Peyer's patch (tissue), 4 donors: ENCODE results near the gene GTPBP6. TPM values are rescaled to one million over a fixed set of nuclear protein-coding genes. Genes with fewer than 3 reads are reported as not detected.

Experiments used
- DNase-seq, 3 donors: peaks; one replicate each; pipeline ENCODE4 v3.0.0-alpha.2; 2017 to 2019
- H3K27ac ChIP-seq, 4 donors: fragments of 200-600 bp; sonication (generic); one replicate each; pipeline ENCODE4 v1.5.1; 2016 to 2019
- H3K27me3 ChIP-seq, 2 donors: fragments of 200-600 bp; sonication (generic); one replicate each; pipeline ENCODE4 v1.5.1; 2019
- H3K36me3 ChIP-seq, 3 donors: fragments of 200-600 bp; sonication (generic); one replicate each; pipeline ENCODE4 v1.5.1; 2016 to 2019
- H3K4me1 ChIP-seq, 4 donors: fragments of 200-600 bp; sonication (generic); one replicate each; pipeline ENCODE4 v1.5.1; 2016 to 2019
- H3K4me3 ChIP-seq, 4 donors: fragments of 200-600 bp; sonication (generic); 1 replicate in 3 of 4; 2 replicates in 1 of 4; pipeline ENCODE4 v1.5.1; 2016 to 2019; ENCODE audit warnings: mild to moderate bottlenecking in 1 of 4
- H3K9me3 ChIP-seq, 4 donors: fragments of 200-600 bp; sonication (generic); one replicate each; pipeline ENCODE4 v1.5.1; 2016 to 2019; ENCODE audit warnings: mild to moderate bottlenecking in 1 of 4
- CTCF ChIP-seq, 6 experiments: fragments of 450-650 bp in 4 of 6; fragments of 200-600 bp in 2 of 6; sonication (generic) in 1 of 6; IDR thresholded peaks; one replicate each; pipeline ENCODE4 v1.5.1; 2017 to 2019; ENCODE audit warnings: antibody characterized with exemption in 6 of 6, mild to moderate bottlenecking in 3 of 6, moderate library complexity in 1 of 6
- POLR2A ChIP-seq, 2 donors: fragments of 450-650 bp; IDR thresholded peaks; one replicate each; pipeline ENCODE4 v1.5.1; 2017; ENCODE audit warnings: antibody characterized with exemption in 2 of 2, mild to moderate bottlenecking in 2 of 2, moderate library complexity in 2 of 2
- total RNA-seq, 4 donors: library from RNA; depleted of rRNA; stranded (reverse); fragments of >200 nt; gene quantifications; one replicate each; pipeline ENCODE4 v1.1.0, GENCODE V29; 2016

The GTPBP6 gene
- total RNA-seq, 4 donors from 2014 or later = 17.9 to 38.5 (median 30.8) TPM

GRCh38 chrX:350534-351323, 32.1 kb upstream of the GTPBP6 start:
- no peak overlapping the region for H3K27ac ChIP-seq
- TF ChIP-seq CTCF (IDR thresholded peaks at IDR 0.05) (no peak), POLR2A (IDR thresholded peaks at IDR 0.05) (no peak)
- H3K9me3 ChIP-seq = no peaks in the 10 kb centered on the region
- H3K4me3 ChIP-seq = no peak overlapping the region
- H3K4me1 ChIP-seq = no peaks in the 10 kb centered on the region
- peaks cover 0 to 9% (median 0%) of the 10 kb centered on the region in 3 donors for H3K36me3 ChIP-seq
- H3K27me3 ChIP-seq = no peaks in the 10 kb centered on the region
- no peak for DNase-seq

- no peaks in the 10 kb centered on the region for H3K27me3 ChIP-seq
- H3K9me3 ChIP-seq = no peaks in the 10 kb centered on the region
- H3K27ac ChIP-seq = no peak overlapping the region
- TF ChIP-seq CTCF (IDR thresholded peaks at IDR 0.05) (no peak), POLR2A (IDR thresholded peaks at IDR 0.05) (no peak)
- peaks cover 0 to 12% (median 0%) of the 10 kb centered on the region in 3 donors for H3K36me3 ChIP-seq
- H3K4me1 ChIP-seq = no peaks in the 10 kb centered on the region
- no peak for DNase-seq
- H3K4me3 ChIP-seq = no peak overlapping the region
Measured at GRCh38 chrX:350148-350533, 31.5 kb upstream of the GTPBP6 start.

- H3K9me3 ChIP-seq = no peaks in the 10 kb centered on the region
- H3K27me3 ChIP-seq = no peaks in the 10 kb centered on the region
- H3K36me3 ChIP-seq = peaks cover 0 to 16% (median 0%) of the 10 kb centered on the region in 3 donors
- H3K4me3 ChIP-seq = no peak overlapping the region
- no peak for TF ChIP-seq CTCF (IDR thresholded peaks at IDR 0.05)
- TF ChIP-seq POLR2A (IDR thresholded peaks at IDR 0.05) = no peak
- DNase-seq = no peak
- H3K27ac ChIP-seq = no peak overlapping the region
- H3K4me1 ChIP-seq = no peaks in the 10 kb centered on the region
Measured at GRCh38 chrX:349702-350101, 31.1 kb upstream of the GTPBP6 start.

- no peak for DNase-seq
- H3K4me3 ChIP-seq = no peak overlapping the region
- H3K27me3 ChIP-seq = no peaks in the 10 kb centered on the region
- no peak overlapping the region for H3K27ac ChIP-seq
- no peaks in the 10 kb centered on the region for H3K9me3 ChIP-seq
- H3K36me3 ChIP-seq = peaks cover 0 to 16% (median 0%) of the 10 kb centered on the region in 3 donors
- no peaks in the 10 kb centered on the region for H3K4me1 ChIP-seq
- TF ChIP-seq POLR2A (IDR thresholded peaks at IDR 0.05) (no peak), CTCF (IDR thresholded peaks at IDR 0.05) (no peak)
Measured at GRCh38 chrX:349196-349595, 30.6 kb upstream of the GTPBP6 start.

- Histone ChIP-seq H3K4me1 (no peaks in the 10 kb centered on the region), H3K27ac (no peak overlapping the region), H3K27me3 (no peaks in the 10 kb centered on the region), H3K9me3 (no peaks in the 10 kb centered on the region), H3K4me3 (no peak overlapping the region), H3K36me3 (peaks cover 0 to 16% (median 0%) of the 10 kb centered on the region in 3 donors)
- no peak for TF ChIP-seq CTCF (IDR thresholded peaks at IDR 0.05)
- TF ChIP-seq POLR2A (IDR thresholded peaks at IDR 0.05) = no peak
- no peak for DNase-seq
Measured at GRCh38 chrX:348461-349117, 30.0 kb upstream of the GTPBP6 start.
